K562 treated with DMSO at 1 percent for 12 hours (cell line): ENCODE measurements around the gene RADX. TPM values are rescaled to one million over a fixed set of nuclear protein-coding genes. Genes with fewer than 3 reads are reported as not detected.

ENCODE experiments used
- total RNA-seq: library from RNA; unstranded; fragments of 300-600 nt; gene quantifications from 2 replicates; pipeline ENCODE4 v1.2.3, GENCODE V29; 2022; ENCODE audit not compliant: insufficient read depth

RADX gene, protein sequence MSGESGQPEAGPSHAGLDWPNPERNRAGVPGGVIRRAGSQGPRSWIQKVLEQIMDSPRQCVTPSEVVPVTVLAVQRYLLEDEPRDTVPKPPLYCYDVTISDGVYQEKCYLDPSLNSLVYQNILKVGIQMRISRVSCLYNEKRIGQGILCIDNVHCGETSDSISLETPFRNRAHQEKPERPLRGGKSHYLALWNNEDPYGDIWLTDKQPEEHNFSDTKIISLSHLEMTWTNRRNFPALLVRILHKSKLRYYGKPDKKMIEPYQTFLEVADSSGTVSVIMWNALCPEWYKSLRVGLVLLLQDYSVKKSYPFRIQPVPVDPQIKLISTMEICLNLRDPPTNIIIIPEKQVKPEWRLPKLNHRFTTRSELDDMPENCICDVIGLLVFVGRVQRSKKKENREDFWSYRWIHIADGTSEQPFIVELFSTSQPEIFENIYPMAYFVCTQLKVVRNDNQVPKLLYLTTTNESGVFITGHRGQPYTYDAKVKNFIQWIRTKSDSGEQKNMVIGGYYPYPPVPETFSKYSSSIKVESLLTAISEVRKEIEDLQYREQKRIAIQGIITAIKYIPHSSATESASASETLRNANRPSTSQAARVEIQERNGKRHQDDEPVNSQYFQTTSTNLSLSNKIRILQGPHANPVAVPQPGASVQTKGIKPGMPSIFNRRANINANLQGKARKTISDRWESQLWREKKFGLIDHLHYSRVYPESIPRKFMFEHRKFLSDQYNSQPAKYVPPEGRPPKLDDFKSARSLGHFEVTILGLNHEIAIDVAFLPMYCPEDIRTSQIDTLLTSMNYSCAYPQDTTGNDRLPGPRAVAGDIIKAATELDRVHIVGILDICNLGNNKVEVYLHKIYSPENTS
- 0.39 TPM in 1 of 2 replicates, not detected in the other for total RNA-seq

DNA sequence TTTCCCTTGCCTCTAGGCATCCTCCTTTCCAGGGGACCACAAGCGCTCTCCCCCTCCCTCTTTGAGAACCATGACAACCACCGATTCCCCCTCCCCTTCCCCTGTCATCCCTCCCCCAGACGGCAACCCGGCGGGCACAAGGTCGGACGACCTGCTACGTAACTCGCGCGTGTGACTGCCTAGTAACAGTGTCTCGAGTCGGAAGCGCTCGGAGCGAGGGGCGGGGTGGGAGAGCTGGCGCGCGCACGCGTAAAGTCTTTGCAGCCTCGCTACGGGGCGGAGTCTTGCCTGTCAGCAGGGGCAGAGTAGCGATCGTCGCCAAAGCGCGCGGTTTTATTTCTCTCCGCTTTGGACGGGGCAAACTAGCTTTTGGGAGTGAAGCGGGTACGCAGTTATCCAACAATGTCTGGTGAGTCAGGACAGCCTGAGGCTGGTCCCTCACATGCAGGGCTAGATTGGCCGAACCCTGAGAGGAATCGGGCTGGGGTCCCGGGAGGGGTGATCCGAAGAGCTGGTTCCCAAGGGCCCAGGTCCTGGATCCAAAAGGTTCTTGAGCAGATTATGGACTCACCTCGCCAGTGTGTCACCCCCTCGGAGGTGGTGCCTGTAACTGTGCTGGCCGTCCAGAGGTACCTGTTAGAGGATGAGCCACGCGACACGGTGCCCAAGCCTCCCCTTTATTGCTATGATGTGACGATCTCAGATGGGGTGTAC lies at the start of gene RADX:
TSS of gene RADX (plus strand) at position 300 of the 714 bp plus-strand sequence. CDS start at position 403, 103 bp downstream.

DNA sequence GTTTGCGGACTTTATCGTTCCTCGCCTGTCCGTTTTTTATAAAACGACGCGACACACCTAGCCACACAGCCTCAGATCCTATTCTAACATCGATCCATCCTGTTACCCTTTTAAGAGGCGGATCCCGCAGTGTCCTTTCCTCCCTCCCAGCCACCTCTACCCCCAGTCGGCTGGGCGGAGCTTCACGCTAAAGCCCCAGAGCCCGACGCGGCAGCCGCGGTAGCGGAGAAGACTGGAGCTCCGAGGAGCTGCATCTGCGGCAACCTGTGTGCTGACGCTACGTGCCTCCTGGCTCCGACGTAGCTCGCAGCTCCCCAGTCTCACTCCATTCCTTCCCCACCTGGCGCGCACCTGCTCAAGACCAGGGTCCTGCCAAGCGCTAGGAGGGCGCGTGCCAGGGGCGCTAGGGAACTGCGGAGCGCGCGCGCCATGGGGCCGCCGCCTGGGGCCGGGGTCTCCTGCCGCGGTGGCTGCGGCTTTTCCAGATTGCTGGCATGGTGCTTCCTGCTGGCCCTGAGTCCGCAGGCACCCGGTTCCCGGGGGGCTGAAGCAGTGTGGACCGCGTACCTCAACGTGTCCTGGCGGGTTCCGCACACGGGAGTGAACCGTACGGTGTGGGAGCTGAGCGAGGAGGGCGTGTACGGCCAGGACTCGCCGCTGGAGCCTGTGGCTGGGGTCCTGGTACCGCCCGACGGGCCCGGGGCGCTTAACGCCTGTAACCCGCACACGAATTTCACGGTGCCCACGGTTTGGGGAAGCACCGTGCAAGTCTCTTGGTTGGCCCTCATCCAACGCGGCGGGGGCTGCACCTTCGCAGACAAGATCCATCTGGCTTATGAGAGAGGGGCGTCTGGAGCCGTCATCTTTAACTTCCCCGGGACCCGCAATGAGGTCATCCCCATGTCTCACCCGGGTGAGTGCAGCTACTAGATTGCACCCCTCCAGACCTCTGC lies 115.0 kb downstream of the RADX start, which contains the start of gene RNF128:
TSS of gene RNF128 (plus strand) at position 217 of the 953 bp plus-strand sequence. CDS start at position 430, 213 bp downstream.

Other genes with a start within 250 kb of the RADX start
- not detected in 2 replicates for gene RNF128, start 114.7 kb downstream of the RADX start, total RNA-seq
- gene TBC1D8B, start 190.7 kb downstream of the RADX start, total RNA-seq: 0.93 TPM in 1 of 2 replicates, not detected in the other